IMR-90 (cell line): Measurements from ENCODE around the gene ANKRD13D. TPM values are rescaled to one million over a fixed set of nuclear protein-coding genes. Genes with fewer than 3 reads are reported as not detected.

Experiments used
- polyA plus RNA-seq, 3 experiments: library from polyadenylated mRNA; depleted of rRNA; stranded (reverse); fragments of >200 nt; gene quantifications; 2 replicates each; pipeline ENCODE4 v1.2.3, GENCODE V29; 2012; ENCODE audit warnings: low replicate concordance in 1 of 3
- total RNA-seq: library from RNA; depleted of rRNA; stranded (reverse); fragments of >200 nt; gene quantifications from 2 replicates; pipeline ENCODE4 v1.2.3, GENCODE V29; 2012; rRNA removed

Gene ANKRD13D
- total and polyA plus RNA-seq, 2 of the 4 experiments (the other 2 are of a cell fraction), result 7.3 to 38.4 TPM

Other genes with a start within 250 kb of the ANKRD13D start
- 4.7 and 5.3 TPM in 2 replicates for gene RHOD, start 232.5 kb upstream of the ANKRD13D start, total RNA-seq
- gene RHOD, start 232.5 kb upstream of the ANKRD13D start, polyA plus RNA-seq (2012; rRNA removed), result 10.9 and 13.4 TPM in 2 replicates
- gene KDM2A, start 170.0 kb upstream of the ANKRD13D start, total RNA-seq, result 26.7 and 27.8 TPM in 2 replicates
- 42.6 and 47.5 TPM in 2 replicates for gene KDM2A, start 170.0 kb upstream of the ANKRD13D start, polyA plus RNA-seq (2012; rRNA removed)
- gene GRK2, start 22.8 kb upstream of the ANKRD13D start, total RNA-seq, result 23.9 and 26.7 TPM in 2 replicates
- 41.8 and 45.8 TPM in 2 replicates for gene GRK2, start 22.8 kb upstream of the ANKRD13D start, polyA plus RNA-seq (2012; rRNA removed)
- 7.3 and 7.8 TPM in 2 replicates for gene SSH3, start 14.2 kb downstream of the ANKRD13D start, total RNA-seq
- 26.7 and 29.2 TPM in 2 replicates for gene SSH3, start 14.2 kb downstream of the ANKRD13D start, polyA plus RNA-seq (2012; rRNA removed)
- gene POLD4, start 64.2 kb downstream of the ANKRD13D start, total RNA-seq, result 40.8 and 46.4 TPM in 2 replicates
- gene POLD4, start 64.2 kb downstream of the ANKRD13D start, polyA plus RNA-seq (2012; rRNA removed), result 133 and 152 TPM in 2 replicates
- 5.0 and 5.6 TPM in 2 replicates for gene CLCF1, start 84.3 kb downstream of the ANKRD13D start, total RNA-seq
- gene CLCF1, start 84.3 kb downstream of the ANKRD13D start, polyA plus RNA-seq (2012; rRNA removed), result 27.8 and 34.4 TPM in 2 replicates
- 1.9 and 2.0 TPM in 2 replicates for gene RAD9A, start 102.7 kb downstream of the ANKRD13D start, total RNA-seq
- gene RAD9A, start 102.7 kb downstream of the ANKRD13D start, polyA plus RNA-seq (2012; rRNA removed), result 10.3 and 12.6 TPM in 2 replicates
- 294 and 313 TPM in 2 replicates for gene PPP1CA, start 112.6 kb downstream of the ANKRD13D start, total RNA-seq
- 228 and 260 TPM in 2 replicates for gene PPP1CA, start 112.6 kb downstream of the ANKRD13D start, polyA plus RNA-seq (2012; rRNA removed)
- under 0.01 and 0.18 TPM in 2 replicates for gene TBC1D10C, start 114.8 kb downstream of the ANKRD13D start, total RNA-seq
- gene TBC1D10C, start 114.8 kb downstream of the ANKRD13D start, polyA plus RNA-seq (2012; rRNA removed), result 0.07 and 0.11 TPM in 2 replicates
- under 0.01 TPM in 2 replicates for gene CARNS1, start 126.4 kb downstream of the ANKRD13D start, total RNA-seq
- 0.23 and 0.32 TPM in 2 replicates for gene CARNS1, start 126.4 kb downstream of the ANKRD13D start, polyA plus RNA-seq (2012; rRNA removed)
- 47.8 and 58.4 TPM in 2 replicates for gene RPS6KB2, start 139.2 kb downstream of the ANKRD13D start, total RNA-seq
- gene RPS6KB2, start 139.2 kb downstream of the ANKRD13D start, polyA plus RNA-seq (2012; rRNA removed), result 50.7 and 55.3 TPM in 2 replicates
- gene PTPRCAP, start 148.4 kb downstream of the ANKRD13D start, total RNA-seq, result not detected in 2 replicates
- gene PTPRCAP, start 148.4 kb downstream of the ANKRD13D start, polyA plus RNA-seq (2012; rRNA removed), result 0.14 and 0.24 TPM in 2 replicates
- gene CORO1B, start 154.2 kb downstream of the ANKRD13D start, total RNA-seq, result 76.4 and 79.4 TPM in 2 replicates
- gene CORO1B, start 154.2 kb downstream of the ANKRD13D start, polyA plus RNA-seq (2012; rRNA removed), result 138 and 151 TPM in 2 replicates
- gene GPR152, start 163.4 kb downstream of the ANKRD13D start, total RNA-seq, result not detected in 2 replicates
- not detected in 2 replicates for gene GPR152, start 163.4 kb downstream of the ANKRD13D start, polyA plus RNA-seq (2012; rRNA removed)
- not detected in 2 replicates for gene CABP4, start 166.1 kb downstream of the ANKRD13D start, total RNA-seq
- gene CABP4, start 166.1 kb downstream of the ANKRD13D start, polyA plus RNA-seq (2012; rRNA removed), result not detected in 2 replicates
- 12.5 and 18.9 TPM in 2 replicates for gene TMEM134, start 179.9 kb downstream of the ANKRD13D start, total RNA-seq
- gene TMEM134, start 179.9 kb downstream of the ANKRD13D start, polyA plus RNA-seq (2012; rRNA removed), result 55.0 and 64.4 TPM in 2 replicates
- gene AIP, start 193.7 kb downstream of the ANKRD13D start, total RNA-seq, result 91.4 and 95.5 TPM in 2 replicates
- 122 and 130 TPM in 2 replicates for gene AIP, start 193.7 kb downstream of the ANKRD13D start, polyA plus RNA-seq (2012; rRNA removed)
- 4.7 and 5.0 TPM in 2 replicates for gene PITPNM1, start 216.1 kb downstream of the ANKRD13D start, total RNA-seq
- 15.4 and 18.3 TPM in 2 replicates for gene PITPNM1, start 216.1 kb downstream of the ANKRD13D start, polyA plus RNA-seq (2012; rRNA removed)
- 8.1 and 9.2 TPM in 2 replicates for gene CDK2AP2, start 218.9 kb downstream of the ANKRD13D start, total RNA-seq
- 44.7 and 49.8 TPM in 2 replicates for gene CDK2AP2, start 218.9 kb downstream of the ANKRD13D start, polyA plus RNA-seq (2012; rRNA removed)
- gene CABP2, start 234.1 kb downstream of the ANKRD13D start, total RNA-seq, result not detected in 2 replicates
- not detected in 2 replicates for gene CABP2, start 234.1 kb downstream of the ANKRD13D start, polyA plus RNA-seq (2012; rRNA removed)